Caco-2 (cell line): Measurements from ENCODE around the gene NEB. TPM values are rescaled to one million over a fixed set of nuclear protein-coding genes. Genes with fewer than 3 reads are reported as not detected.
"Not testable (repeated sequence)": the region's sequence is repeated elsewhere in the genome, so short reads cannot be mapped to it uniquely, and the experiment has no call there.

Experiments used
- BruUV-seq: library from RNA; stranded (reverse); fragments of 400-500 nt; replicated peaks from 2 replicates; lab custom pipeline; 2021; lab: Mats Ljungman, UMichigan
- CTCF ChIA-PET: fragments of 300-600 bp; sonication (Branson Sonifier 250); formaldehyde crosslinking; loops from one replicate; lab custom pipeline; 2022; ENCODE audit warnings: antibody characterized with exemption; lab: Charles Lee
- POLR2A ChIA-PET: fragments of 300-600 bp; sonication (Branson Sonifier 250); formaldehyde crosslinking; loops from one replicate; lab custom pipeline; 2022; ENCODE audit warnings: antibody characterized with exemption; lab: Charles Lee
- DNase-seq, 2 experiments: peaks; one replicate each; pipeline versions ENCODE4 v3.0.0 to v3.0.0-alpha.2; 2020 to 2022
- H3K27me3 ChIP-seq: replicated peaks from 2 replicates; pipeline ENCODE4 v1.6.0; 2011; ENCODE audit warnings: low read length; ENCODE audit not compliant: control insufficient read depth, insufficient read depth
- H3K36me3 ChIP-seq: 2 replicates; pipeline ENCODE4 v1.5.1; 2011; ENCODE audit warnings: low read length; ENCODE audit not compliant: control insufficient read depth, insufficient read depth
- H3K4me1 ChIP-seq: fragments of 250-450 bp; sonication (Bioruptor Pico); 2 replicates; pipeline ENCODE4 v1.5.1; 2020; ENCODE audit warnings: mild to moderate bottlenecking
- H3K4me3 ChIP-seq: 2 replicates; pipeline ENCODE4 v1.5.1; 2011; ENCODE audit warnings: low read depth, mild to moderate bottlenecking, control low read depth, low read length
- H3K9me3 ChIP-seq: fragments of 250-450 bp; sonication (Bioruptor Pico); 2 replicates; pipeline ENCODE4 v1.5.1; 2020; ENCODE audit warnings: mild to moderate bottlenecking, moderate library complexity
- H3K27ac Mint-ChIP-seq: one replicate; pipeline ENCODE4 v1.8.0; 2022; ENCODE audit warnings: mixed read lengths; ENCODE audit not compliant: unreplicated experiment
- H3K27me3 Mint-ChIP-seq: one replicate; pipeline ENCODE4 v1.8.0; 2022; ENCODE audit warnings: mixed read lengths; ENCODE audit not compliant: insufficient read depth, unreplicated experiment
- H3K36me3 Mint-ChIP-seq: one replicate; pipeline ENCODE4 v1.8.0; 2022; ENCODE audit warnings: mild to moderate bottlenecking, mixed read lengths; ENCODE audit not compliant: insufficient read depth, unreplicated experiment
- H3K4me1 Mint-ChIP-seq: one replicate; pipeline ENCODE4 v1.8.0; 2022; ENCODE audit warnings: low read depth, mixed read lengths; ENCODE audit not compliant: unreplicated experiment
- H3K4me3 Mint-ChIP-seq: one replicate; pipeline ENCODE4 v1.8.0; 2022; ENCODE audit warnings: mild to moderate bottlenecking, moderate library complexity, mixed read lengths; ENCODE audit not compliant: unreplicated experiment
- H3K9me3 Mint-ChIP-seq: one replicate; pipeline ENCODE4 v1.8.0; 2022; ENCODE audit warnings: mixed read lengths; ENCODE audit not compliant: unreplicated experiment
- CTCF ChIP-seq, 2 experiments: fragments of 200-600 bp in 1 of 2; IDR thresholded peaks; 1 replicate in 1 of 2; 2 replicates in 1 of 2; pipeline versions ENCODE4 v1.5.1 to v1.8.0; 2011 to 2022; ENCODE audit warnings: antibody characterized with exemption in 1 of 2, control low read depth in 1 of 2, inconsistent platforms in 1 of 2, low read depth in 1 of 2, low read length in 1 of 2, mild to moderate bottlenecking in 1 of 2, moderate library complexity in 1 of 2; ENCODE audit not compliant: insufficient read depth in 1 of 2, severe bottlenecking in 1 of 2, unreplicated experiment in 1 of 2
- intact Hi-C: fragments of 100-400 bp; cut with micrococcal nuclease; formaldehyde crosslinking; loops from one replicate; pipeline ENCODE4 v1.10.0; 2022; ENCODE audit not compliant: unreplicated experiment
- total RNA-seq: library from RNA; stranded (reverse); gene quantifications from 2 replicates; pipeline ENCODE4 v1.2.3, GENCODE V29; 2022

The NEB gene
- total RNA-seq, 1 experiment from 2014 or later, result 14.7 TPM

- not testable (repeated sequence) for H3K36me3 Mint-ChIP-seq, BruUV-seq
Measured at GRCh38 chr2:151602402-151602801, 131.9 kb downstream of the NEB start.

GRCh38 chr2:151601803-151602202 lies 132.5 kb downstream of the NEB start:
- H3K9me3 ChIP-seq, BruUV-seq, H3K36me3 Mint-ChIP-seq, POLR2A ChIA-PET, H3K4me3 ChIP-seq, H3K4me1 ChIP-seq, H3K4me3 Mint-ChIP-seq, H3K27ac Mint-ChIP-seq, H3K36me3 ChIP-seq, intact Hi-C loops, H3K27me3 ChIP-seq, CTCF ChIA-PET, H3K9me3 Mint-ChIP-seq, H3K4me1 Mint-ChIP-seq, DNase-seq, H3K27me3 Mint-ChIP-seq: not testable (repeated sequence)

More at GRCh38 chr2:151602402-151602801, 131.9 kb downstream of the NEB start:
- H3K4me3 ChIP-seq, H3K9me3 ChIP-seq, H3K4me1 ChIP-seq, H3K27me3 Mint-ChIP-seq, H3K36me3 ChIP-seq, intact Hi-C loops, POLR2A ChIA-PET, H3K27me3 ChIP-seq, H3K9me3 Mint-ChIP-seq, DNase-seq, CTCF ChIA-PET, H3K4me3 Mint-ChIP-seq, H3K4me1 Mint-ChIP-seq, H3K27ac Mint-ChIP-seq: not testable (repeated sequence)

- H3K36me3 ChIP-seq, intact Hi-C loops, H3K4me1 ChIP-seq, H3K4me3 ChIP-seq, H3K4me1 Mint-ChIP-seq, DNase-seq, H3K27me3 Mint-ChIP-seq, H3K9me3 ChIP-seq, H3K27me3 ChIP-seq, POLR2A ChIA-PET, H3K4me3 Mint-ChIP-seq, H3K9me3 Mint-ChIP-seq, H3K36me3 Mint-ChIP-seq, BruUV-seq, CTCF ChIA-PET, H3K27ac Mint-ChIP-seq: not testable (repeated sequence)
Measured at GRCh38 chr2:151596903-151597608, 137.2 kb downstream of the NEB start.

GRCh38 chr2:151591908-151592255 lies 142.4 kb downstream of the NEB start:
- H3K27ac Mint-ChIP-seq, H3K4me1 ChIP-seq, POLR2A ChIA-PET, H3K27me3 ChIP-seq, H3K4me3 Mint-ChIP-seq, H3K9me3 Mint-ChIP-seq, DNase-seq, intact Hi-C loops, H3K9me3 ChIP-seq, H3K36me3 Mint-ChIP-seq, H3K4me3 ChIP-seq, H3K4me1 Mint-ChIP-seq, H3K27me3 Mint-ChIP-seq, H3K36me3 ChIP-seq, BruUV-seq, CTCF ChIA-PET: not testable (repeated sequence)

- H3K4me1 ChIP-seq, H3K4me3 ChIP-seq, H3K4me1 Mint-ChIP-seq, BruUV-seq, H3K9me3 ChIP-seq, DNase-seq, CTCF ChIA-PET, POLR2A ChIA-PET, H3K27me3 Mint-ChIP-seq, H3K4me3 Mint-ChIP-seq, H3K9me3 Mint-ChIP-seq, H3K36me3 ChIP-seq, intact Hi-C loops, H3K27ac Mint-ChIP-seq, H3K36me3 Mint-ChIP-seq, H3K27me3 ChIP-seq: not testable (repeated sequence)
- peak in 1 of 2 experiments; percentile 46 for TF ChIP-seq CTCF (IDR thresholded peaks at IDR 0.05; ENCODE audit: insufficient read depth in 1 of 2, low read depth in 1 of 2, low read length in 1 of 2, severe bottlenecking in 1 of 2, unreplicated experiment in 1 of 2)
Measured at GRCh38 chr2:151591250-151591907, 142.9 kb downstream of the NEB start.

GRCh38 chr2:151581300-151581699 lies 153.0 kb downstream of the NEB start:
- BruUV-seq, H3K27me3 Mint-ChIP-seq, DNase-seq, CTCF ChIA-PET, intact Hi-C loops, H3K36me3 Mint-ChIP-seq, H3K27ac Mint-ChIP-seq, H3K9me3 ChIP-seq, H3K4me3 Mint-ChIP-seq, H3K4me1 ChIP-seq, POLR2A ChIA-PET, H3K27me3 ChIP-seq, H3K9me3 Mint-ChIP-seq, H3K4me3 ChIP-seq, H3K4me1 Mint-ChIP-seq, H3K36me3 ChIP-seq: not testable (repeated sequence)
